GM23248 (cell line): ENCODE data around the gene CAMK2D.

Experiments
- EZH2 ChIP-seq: fragments of 200-600 bp; sonication (generic); IDR thresholded peaks from 2 replicates; pipeline ENCODE4 v1.6.1; 2018; ENCODE audit warnings: antibody characterized with exemption, mild to moderate bottlenecking; ENCODE audit not compliant: insufficient read depth, poor library complexity, severe bottlenecking
- EZH2phosphoT487 ChIP-seq: fragments of 200-600 bp; sonication (generic); IDR thresholded peaks from 2 replicates; pipeline ENCODE4 v1.6.1; 2018; ENCODE audit warnings: antibody characterized with exemption, moderate library complexity, mild to moderate bottlenecking, low read depth; ENCODE audit not compliant: insufficient read depth

DNA sequence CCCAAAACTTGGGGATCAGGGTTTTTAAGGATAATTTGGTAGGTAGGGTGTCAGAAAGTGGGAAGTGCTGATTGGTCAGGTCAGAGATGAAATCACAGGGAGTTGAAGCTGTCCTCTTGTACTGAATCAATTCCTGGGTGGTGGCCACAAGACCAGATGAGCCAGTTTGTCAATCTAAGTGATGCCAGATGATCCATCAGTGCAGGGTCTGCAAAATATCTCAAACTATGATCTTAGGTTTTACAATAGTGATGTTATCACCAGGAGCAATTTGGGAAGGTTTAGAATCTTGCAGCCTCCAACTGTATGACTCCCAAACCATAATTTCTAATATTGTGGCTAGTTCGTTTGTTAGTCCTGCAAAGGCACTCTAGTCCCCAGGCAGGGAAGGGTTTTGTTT lies 43.3 kb downstream of the CAMK2D start:
- TF ChIP-seq EZH2 = no peak
- no peak for TF ChIP-seq EZH2phosphoT487
